ENCODE measurements around the gene ELOA. TPM values are rescaled to one million over a fixed set of nuclear protein-coding genes. Genes with fewer than 3 reads are reported as not detected.

ELOA gene
- total RNA-seq, 1 experiment from 2014 or later = 69.8 TPM

- H3K4me1 ChIP-seq (ENCODE audit: insufficient read depth, low read length, poor library complexity, severe bottlenecking) = peaks cover 6% of the 10 kb centered on the region
- H3K27ac ChIP-seq (ENCODE audit: low read depth, low read length, poor library complexity, severe bottlenecking) = no peak overlapping the region
- no peaks in the 10 kb centered on the region for H3K9me3 ChIP-seq (ENCODE audit: low read depth, low read length, poor library complexity, severe bottlenecking)
- no peak overlapping the region for H3K4me3 ChIP-seq (ENCODE audit: low read depth, low read length, poor library complexity, severe bottlenecking)
- DNase-seq (ENCODE audit: low spot score) = no peak
- ChIA-PET POLR2A (ENCODE audit: low non-redundant PET) (interaction anchor here (0.6 kb wide), 1 partner anchor 52 kb away, joined by 3 read pairs; no protein-coding TSS in a partner anchor), CTCF (no interaction called here)
- TF ChIP-seq EZH2 (IDR thresholded peaks at IDR 0.05; ENCODE audit: borderline replicate concordance, low read depth, low read length, poor library complexity, severe bottlenecking) (no peak), CTCF (conservative IDR thresholded peaks at IDR 0.05; ENCODE audit: low read depth, low read length) (no peak)
- no peaks in the 10 kb centered on the region for H3K27me3 ChIP-seq (replicated peaks; ENCODE audit: insufficient read depth, low read depth, low read length, poor library complexity)
- intact Hi-C loops (cut with micrococcal nuclease; ENCODE audit: unreplicated experiment) = no loop called here
- BruUV-seq (replicated peaks) = no TSS peak
- H3K36me3 ChIP-seq (ENCODE audit: insufficient read depth, low read length, poor library complexity, severe bottlenecking) = peaks cover 40% of the 10 kb centered on the region
Measured at GRCh38 chr1:23748016-23748415, 4.7 kb downstream of the ELOA start.

- no peaks in the 10 kb centered on the region for H3K4me1 ChIP-seq (ENCODE audit: insufficient read depth, low read length, poor library complexity, severe bottlenecking)
- POLR2A ChIA-PET (ENCODE audit: low non-redundant PET) = no interaction called here
- no peak overlapping the region for H3K27ac ChIP-seq (ENCODE audit: low read depth, low read length, poor library complexity, severe bottlenecking)
- intact Hi-C loops (cut with micrococcal nuclease; ENCODE audit: unreplicated experiment) = loop anchor here (2.0 kb wide), 1 partner anchor 206 kb away; no protein-coding TSS in a partner anchor
- H3K36me3 ChIP-seq (ENCODE audit: insufficient read depth, low read length, poor library complexity, severe bottlenecking) = peaks cover 72% of the 10 kb centered on the region
- DNase-seq (ENCODE audit: low spot score) = peak; percentile 77
- no peak overlapping the region for H3K4me3 ChIP-seq (ENCODE audit: low read depth, low read length, poor library complexity, severe bottlenecking)
- H3K27me3 ChIP-seq (replicated peaks; ENCODE audit: insufficient read depth, low read depth, low read length, poor library complexity) = no peaks in the 10 kb centered on the region
- no peaks in the 10 kb centered on the region for H3K9me3 ChIP-seq (ENCODE audit: low read depth, low read length, poor library complexity, severe bottlenecking)
- CTCF ChIA-PET = no interaction called here
- TF ChIP-seq CTCF (conservative IDR thresholded peaks at IDR 0.05; ENCODE audit: low read depth, low read length) (peak; percentile 78), EZH2 (IDR thresholded peaks at IDR 0.05; ENCODE audit: borderline replicate concordance, low read depth, low read length, poor library complexity, severe bottlenecking) (no peak)
- BruUV-seq (replicated peaks) = TSS peak; percentile 26
Measured at GRCh38 chr1:23751050-23751814, 8.0 kb downstream of the ELOA start.

GRCh38 chr1:23751815-23752200 is 8.5 kb downstream of the ELOA start:
- Histone ChIP-seq H3K4me1 (ENCODE audit: insufficient read depth, low read length, poor library complexity, severe bottlenecking) (no peaks in the 10 kb centered on the region), H3K4me3 (ENCODE audit: low read depth, low read length, poor library complexity, severe bottlenecking) (no peak overlapping the region), H3K36me3 (ENCODE audit: insufficient read depth, low read length, poor library complexity, severe bottlenecking) (peaks cover 72% of the 10 kb centered on the region), H3K9me3 (ENCODE audit: low read depth, low read length, poor library complexity, severe bottlenecking) (no peaks in the 10 kb centered on the region), H3K27ac (ENCODE audit: low read depth, low read length, poor library complexity, severe bottlenecking) (no peak overlapping the region), H3K27me3 (replicated peaks; ENCODE audit: insufficient read depth, low read depth, low read length, poor library complexity) (no peaks in the 10 kb centered on the region)
- ChIA-PET POLR2A (ENCODE audit: low non-redundant PET) (no interaction called here), CTCF (no interaction called here)
- intact Hi-C loops (cut with micrococcal nuclease; ENCODE audit: unreplicated experiment) = loop anchor here (2.0 kb wide), 1 partner anchor 207 kb away; no protein-coding TSS in a partner anchor
- no peak for DNase-seq (ENCODE audit: low spot score)
- BruUV-seq (replicated peaks) = no TSS peak
- no peak for TF ChIP-seq CTCF (conservative IDR thresholded peaks at IDR 0.05; ENCODE audit: low read depth, low read length)
- TF ChIP-seq EZH2 (IDR thresholded peaks at IDR 0.05; ENCODE audit: borderline replicate concordance, low read depth, low read length, poor library complexity, severe bottlenecking) = no peak

Data from A673 (cell line).